Tibial nerve (tissue), 4 donors: Measurements from ENCODE around the gene SGCG.

Source experiments
- EP300 ChIP-seq, 2 donors: sonication (generic); formaldehyde crosslinking; IDR thresholded peaks; one replicate each; pipeline ENCODE4 v1.6.1; 2017; ENCODE audit warnings: antibody characterized with exemption in 2 of 2, mild to moderate bottlenecking in 1 of 2
- POLR2A ChIP-seq, 2 donors: fragments of 450-650 bp; IDR thresholded peaks; one replicate each; pipeline ENCODE4 v1.6.1; 2017; ENCODE audit warnings: antibody characterized with exemption in 2 of 2, mild to moderate bottlenecking in 2 of 2, moderate library complexity in 2 of 2
- TF ChIP-seq, protein P1 (sequence below), 5 experiments: fragments of 200-600 bp in 3 of 5; fragments of 450-650 bp in 2 of 5; sonication (generic) in 3 of 5; IDR thresholded peaks; one replicate each; pipeline ENCODE4 v1.5.1; 2016 to 2019; ENCODE audit warnings: antibody characterized with exemption in 5 of 5, mild to moderate bottlenecking in 3 of 5, moderate library complexity in 2 of 5

DNA sequence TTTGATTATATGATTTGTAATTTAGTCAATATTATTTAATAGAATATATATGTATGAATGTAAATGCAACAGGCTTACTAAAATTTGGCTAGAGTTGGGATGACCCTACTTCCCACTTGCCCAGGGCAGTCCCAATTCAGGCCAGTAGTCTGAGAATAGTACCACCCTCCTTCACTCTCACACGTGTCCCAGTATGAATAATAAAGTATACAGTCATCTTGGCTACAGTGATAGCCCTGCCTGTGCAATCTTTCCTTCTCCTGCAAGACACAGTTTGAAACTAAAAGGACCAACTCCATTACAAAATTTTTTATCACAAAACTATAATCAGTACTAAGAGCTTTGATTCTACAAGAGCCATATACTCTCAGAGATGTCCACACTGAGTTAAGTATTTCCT, 176.6 kb downstream of the SGCG start:
- TF ChIP-seq, protein P1, sequence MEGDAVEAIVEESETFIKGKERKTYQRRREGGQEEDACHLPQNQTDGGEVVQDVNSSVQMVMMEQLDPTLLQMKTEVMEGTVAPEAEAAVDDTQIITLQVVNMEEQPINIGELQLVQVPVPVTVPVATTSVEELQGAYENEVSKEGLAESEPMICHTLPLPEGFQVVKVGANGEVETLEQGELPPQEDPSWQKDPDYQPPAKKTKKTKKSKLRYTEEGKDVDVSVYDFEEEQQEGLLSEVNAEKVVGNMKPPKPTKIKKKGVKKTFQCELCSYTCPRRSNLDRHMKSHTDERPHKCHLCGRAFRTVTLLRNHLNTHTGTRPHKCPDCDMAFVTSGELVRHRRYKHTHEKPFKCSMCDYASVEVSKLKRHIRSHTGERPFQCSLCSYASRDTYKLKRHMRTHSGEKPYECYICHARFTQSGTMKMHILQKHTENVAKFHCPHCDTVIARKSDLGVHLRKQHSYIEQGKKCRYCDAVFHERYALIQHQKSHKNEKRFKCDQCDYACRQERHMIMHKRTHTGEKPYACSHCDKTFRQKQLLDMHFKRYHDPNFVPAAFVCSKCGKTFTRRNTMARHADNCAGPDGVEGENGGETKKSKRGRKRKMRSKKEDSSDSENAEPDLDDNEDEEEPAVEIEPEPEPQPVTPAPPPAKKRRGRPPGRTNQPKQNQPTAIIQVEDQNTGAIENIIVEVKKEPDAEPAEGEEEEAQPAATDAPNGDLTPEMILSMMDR (IDR thresholded peaks at IDR 0.05) = no peak
- TF ChIP-seq POLR2A (IDR thresholded peaks at IDR 0.05) (no peak), EP300 (IDR thresholded peaks at IDR 0.05) (no peak)
